ENCODE data around the gene FAM124A.

DNA sequence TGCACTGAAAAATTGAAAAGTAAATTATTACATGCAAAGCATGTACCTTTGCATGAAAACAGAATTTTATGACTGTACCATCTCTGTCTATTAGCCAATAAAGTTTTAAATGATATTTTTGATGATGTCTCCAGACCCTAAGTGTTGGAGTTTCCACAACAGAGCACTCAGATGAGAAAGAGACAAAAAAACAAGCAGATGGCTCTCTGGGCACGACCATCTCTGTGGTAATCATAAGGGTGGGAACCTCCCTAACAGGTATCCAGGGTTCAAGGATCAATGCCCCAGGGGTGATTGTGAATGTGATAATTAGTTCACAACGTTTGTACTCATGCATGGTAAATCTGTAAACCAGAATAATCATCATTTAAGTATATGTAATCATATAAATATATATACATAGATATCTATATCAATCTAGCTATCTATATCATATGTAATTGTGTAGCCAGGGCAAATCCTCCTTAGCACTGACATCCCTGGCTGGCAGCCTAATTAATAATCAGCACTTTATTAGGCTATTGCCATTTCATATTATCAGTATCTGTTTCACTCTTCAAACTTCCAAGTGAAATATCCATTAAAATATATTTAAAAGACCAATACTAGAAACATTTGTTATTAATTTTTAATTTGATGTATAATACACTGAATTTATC lies 41.2 kb upstream of the FAM124A start:
- TF ChIP-seq EZH2 (IDR thresholded peaks at IDR 0.05; ENCODE audit: borderline replicate concordance, low read depth, low read length, severe bottlenecking) = no peak
- TF ChIP-seq, protein P1, sequence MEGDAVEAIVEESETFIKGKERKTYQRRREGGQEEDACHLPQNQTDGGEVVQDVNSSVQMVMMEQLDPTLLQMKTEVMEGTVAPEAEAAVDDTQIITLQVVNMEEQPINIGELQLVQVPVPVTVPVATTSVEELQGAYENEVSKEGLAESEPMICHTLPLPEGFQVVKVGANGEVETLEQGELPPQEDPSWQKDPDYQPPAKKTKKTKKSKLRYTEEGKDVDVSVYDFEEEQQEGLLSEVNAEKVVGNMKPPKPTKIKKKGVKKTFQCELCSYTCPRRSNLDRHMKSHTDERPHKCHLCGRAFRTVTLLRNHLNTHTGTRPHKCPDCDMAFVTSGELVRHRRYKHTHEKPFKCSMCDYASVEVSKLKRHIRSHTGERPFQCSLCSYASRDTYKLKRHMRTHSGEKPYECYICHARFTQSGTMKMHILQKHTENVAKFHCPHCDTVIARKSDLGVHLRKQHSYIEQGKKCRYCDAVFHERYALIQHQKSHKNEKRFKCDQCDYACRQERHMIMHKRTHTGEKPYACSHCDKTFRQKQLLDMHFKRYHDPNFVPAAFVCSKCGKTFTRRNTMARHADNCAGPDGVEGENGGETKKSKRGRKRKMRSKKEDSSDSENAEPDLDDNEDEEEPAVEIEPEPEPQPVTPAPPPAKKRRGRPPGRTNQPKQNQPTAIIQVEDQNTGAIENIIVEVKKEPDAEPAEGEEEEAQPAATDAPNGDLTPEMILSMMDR (IDR thresholded peaks at IDR 0.05; ENCODE audit: borderline replicate concordance, extremely low read depth, low read length, poor library complexity, severe bottlenecking) = no peak
